Sigmoid colon (tissue), 7 donors: ENCODE measurements around the gene OR2T27. TPM values are rescaled to one million over a fixed set of nuclear protein-coding genes. Genes with fewer than 3 reads are reported as not detected.

Experiments
- DNase-seq: peaks from one replicate; pipeline ENCODE4 v3.0.0-alpha.2; 2019
- H3K27ac ChIP-seq, 4 donors: fragments of 200-600 bp; sonication (generic); one replicate each; pipeline ENCODE4 v1.5.1; 2016 to 2019; ENCODE audit warnings: mild to moderate bottlenecking in 1 of 4
- H3K27me3 ChIP-seq, 3 donors: fragments of 200-600 bp; sonication (generic); one replicate each; pipeline ENCODE4 v1.5.1; 2019; ENCODE audit warnings: mild to moderate bottlenecking in 1 of 3
- H3K36me3 ChIP-seq, 4 donors: fragments of 200-600 bp; sonication (generic); one replicate each; pipeline ENCODE4 v1.5.1; 2016 to 2019
- H3K4me1 ChIP-seq, 4 donors: fragments of 200-600 bp; sonication (generic); one replicate each; pipeline ENCODE4 v1.5.1; 2017 to 2019
- H3K4me3 ChIP-seq, 4 donors: fragments of 200-600 bp; sonication (generic); one replicate each; pipeline ENCODE4 v1.5.1; 2017 to 2019; ENCODE audit warnings: mild to moderate bottlenecking in 2 of 4, moderate library complexity in 1 of 4
- H3K9me3 ChIP-seq, 4 donors: fragments of 200-600 bp in 3 of 4; sonication (generic) in 3 of 4; one replicate each; pipeline versions ENCODE4 v1.5.1 to v1.6.1; 2013 to 2019
- EP300 ChIP-seq, 4 donors: sonication (generic); formaldehyde crosslinking; IDR thresholded peaks; one replicate each; pipeline ENCODE4 v1.6.1; 2017; ENCODE audit warnings: antibody characterized with exemption in 4 of 4
- POLR2A ChIP-seq, 2 donors: fragments of 450-650 bp; IDR thresholded peaks; one replicate each; pipeline ENCODE4 v1.6.1; 2016; ENCODE audit warnings: antibody characterized with exemption in 2 of 2, mild to moderate bottlenecking in 2 of 2, moderate library complexity in 2 of 2
- POLR2AphosphoS5 ChIP-seq, 4 donors: sonication (generic); formaldehyde crosslinking; IDR thresholded peaks; one replicate each; pipeline ENCODE4 v1.6.1; 2017; ENCODE audit warnings: antibody characterized with exemption in 4 of 4
- WGBS, 2 donors: extraction: QIAGEN DNeasy Blood & Tissue Kit; methylation state at CpG; one replicate each; pipeline ENCODE4 v1.1.7; 2013; 5-methylcytosine and 5-hydroxymethylcytosine counted together
- intact Hi-C: fragments of 100-400 bp; cut with DNase I; formaldehyde crosslinking; loops from one replicate; pipeline ENCODE4 v1.15.1; 2023
- polyA plus RNA-seq, 3 donors: library from polyadenylated mRNA; stranded (reverse); fragments of 200-250 nt; gene quantifications; one replicate each; pipeline ENCODE4 v1.2.3, GENCODE V29; 2013
- total RNA-seq, 4 donors: library from RNA; depleted of rRNA; stranded (reverse); fragments of >200 nt; gene quantifications; one replicate each; pipeline ENCODE4 v1.1.0, GENCODE V29; 2016
- TF ChIP-seq, protein P1 (sequence below), 4 experiments: fragments of 450-650 bp in 3 of 4; fragments of 200-600 bp in 1 of 4; IDR thresholded peaks; one replicate each; pipeline ENCODE4 v1.5.1; 2016 to 2019; ENCODE audit warnings: antibody characterized with exemption in 4 of 4, mild to moderate bottlenecking in 3 of 4, moderate library complexity in 2 of 4
- donor health status: healthy with polysubstance abuse.
- donor health status: Bipolar disorder and iron deficiency.
- donor health status: healthy.

OR2T27 gene
- total and polyA plus RNA-seq, 7 donors: not detected

DNA sequence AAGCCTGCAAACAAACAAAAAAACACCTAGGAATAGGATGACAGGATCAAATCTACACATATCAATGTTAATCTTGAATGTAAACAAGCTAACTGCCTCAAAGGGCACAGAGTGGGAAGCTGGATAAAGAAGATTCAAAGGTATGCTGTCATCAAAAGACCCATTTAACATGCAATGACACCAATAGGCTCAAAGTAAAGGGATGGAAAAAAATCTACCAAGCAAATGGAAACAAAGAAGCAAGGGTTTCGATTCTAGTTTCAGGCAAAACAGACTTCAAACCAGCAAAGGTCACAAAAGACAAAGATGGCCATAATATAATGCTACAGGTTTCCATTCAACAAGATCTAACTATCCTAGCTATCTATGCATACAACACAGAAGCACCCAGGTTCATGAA is 41.6 kb downstream of the OR2T27 start:
- H3K27ac ChIP-seq: no peak overlapping the region
- no peak overlapping the region for H3K4me3 ChIP-seq
- H3K36me3 ChIP-seq: no peaks in the 10 kb centered on the region
- intact Hi-C loops: no loop called here
- no peaks in the 10 kb centered on the region for H3K27me3 ChIP-seq
- 80 to 84% methylated on average over 1 of the region's 1 CpG for WGBS, 2 donors
- H3K4me1 ChIP-seq: no peaks in the 10 kb centered on the region
- no peak for DNase-seq
- H3K9me3 ChIP-seq: no peaks in the 10 kb centered on the region
- TF ChIP-seq, protein P1, sequence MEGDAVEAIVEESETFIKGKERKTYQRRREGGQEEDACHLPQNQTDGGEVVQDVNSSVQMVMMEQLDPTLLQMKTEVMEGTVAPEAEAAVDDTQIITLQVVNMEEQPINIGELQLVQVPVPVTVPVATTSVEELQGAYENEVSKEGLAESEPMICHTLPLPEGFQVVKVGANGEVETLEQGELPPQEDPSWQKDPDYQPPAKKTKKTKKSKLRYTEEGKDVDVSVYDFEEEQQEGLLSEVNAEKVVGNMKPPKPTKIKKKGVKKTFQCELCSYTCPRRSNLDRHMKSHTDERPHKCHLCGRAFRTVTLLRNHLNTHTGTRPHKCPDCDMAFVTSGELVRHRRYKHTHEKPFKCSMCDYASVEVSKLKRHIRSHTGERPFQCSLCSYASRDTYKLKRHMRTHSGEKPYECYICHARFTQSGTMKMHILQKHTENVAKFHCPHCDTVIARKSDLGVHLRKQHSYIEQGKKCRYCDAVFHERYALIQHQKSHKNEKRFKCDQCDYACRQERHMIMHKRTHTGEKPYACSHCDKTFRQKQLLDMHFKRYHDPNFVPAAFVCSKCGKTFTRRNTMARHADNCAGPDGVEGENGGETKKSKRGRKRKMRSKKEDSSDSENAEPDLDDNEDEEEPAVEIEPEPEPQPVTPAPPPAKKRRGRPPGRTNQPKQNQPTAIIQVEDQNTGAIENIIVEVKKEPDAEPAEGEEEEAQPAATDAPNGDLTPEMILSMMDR (IDR thresholded peaks at IDR 0.05): no peak
- TF ChIP-seq EP300 (IDR thresholded peaks at IDR 0.05) (no peak), POLR2AphosphoS5 (IDR thresholded peaks at IDR 0.05) (no peak), POLR2A (IDR thresholded peaks at IDR 0.05) (no peak)

DNA sequence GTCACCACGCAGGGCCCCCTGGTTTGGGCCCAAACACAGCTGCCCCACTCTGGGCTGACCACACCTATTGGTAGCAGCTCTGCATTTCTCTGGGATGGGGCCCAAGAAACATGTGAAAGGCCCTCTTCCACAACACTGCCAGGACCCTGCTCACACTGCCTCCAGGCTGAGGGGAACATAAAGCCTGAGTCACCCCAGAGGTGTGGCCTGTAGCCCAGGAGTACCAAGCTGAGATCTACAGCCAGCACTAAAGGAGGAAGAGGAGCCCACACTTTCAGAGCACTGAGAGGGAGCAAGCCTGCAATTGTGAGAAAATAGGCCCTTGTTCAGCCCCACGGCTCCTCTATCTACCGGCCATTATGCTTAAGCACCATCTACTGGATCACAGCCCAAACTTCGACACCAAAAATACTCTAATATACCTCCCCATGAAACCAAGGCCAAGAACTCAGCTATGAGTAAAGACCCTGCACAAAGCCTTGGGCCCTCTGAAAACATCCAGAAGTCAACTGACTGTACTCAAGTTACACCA is 43.4 kb downstream of the OR2T27 start:
- no peak for DNase-seq
- 84 to 89% methylated on average over 4 of the region's 4 CpGs for WGBS, 2 donors
- intact Hi-C loops: no loop called here
- Histone ChIP-seq H3K9me3 (no peaks in the 10 kb centered on the region), H3K36me3 (no peaks in the 10 kb centered on the region), H3K27ac (no peak overlapping the region), H3K4me3 (no peak overlapping the region), H3K27me3 (no peaks in the 10 kb centered on the region), H3K4me1 (no peaks in the 10 kb centered on the region)
- no peak for TF ChIP-seq POLR2A (IDR thresholded peaks at IDR 0.05)
- TF ChIP-seq, protein P1 (IDR thresholded peaks at IDR 0.05): no peak
- TF ChIP-seq EP300 (IDR thresholded peaks at IDR 0.05): no peak
- TF ChIP-seq POLR2AphosphoS5 (IDR thresholded peaks at IDR 0.05): no peak

DNA sequence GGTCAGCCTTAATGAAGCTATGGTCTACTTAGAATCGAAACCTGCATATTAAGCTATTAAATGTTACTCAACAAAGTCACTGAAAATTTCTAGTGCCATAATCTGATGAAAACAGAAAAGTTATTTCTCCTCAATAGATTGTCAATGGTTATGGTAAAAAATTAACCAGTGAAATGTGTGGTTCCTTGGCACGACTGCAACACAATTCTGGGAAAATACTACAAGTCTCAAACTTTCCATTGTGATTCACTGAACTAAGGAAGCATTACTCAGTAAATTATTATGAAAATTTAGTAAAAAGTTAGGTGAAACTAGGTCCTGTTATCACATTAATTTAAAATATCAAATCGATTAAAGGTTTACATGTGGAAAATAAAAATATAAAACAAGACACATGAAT is 45.0 kb downstream of the OR2T27 start:
- no peak for DNase-seq
- H3K9me3 ChIP-seq: no peaks in the 10 kb centered on the region
- TF ChIP-seq EP300 (IDR thresholded peaks at IDR 0.05): no peak
- TF ChIP-seq, protein P1 (IDR thresholded peaks at IDR 0.05): no peak
- TF ChIP-seq POLR2AphosphoS5 (IDR thresholded peaks at IDR 0.05): no peak
- no peak for TF ChIP-seq POLR2A (IDR thresholded peaks at IDR 0.05)
- no peak overlapping the region for H3K27ac ChIP-seq
- no peaks in the 10 kb centered on the region for H3K36me3 ChIP-seq
- no peak overlapping the region for H3K4me3 ChIP-seq
- no peaks in the 10 kb centered on the region for H3K4me1 ChIP-seq
- intact Hi-C loops: no loop called here
- 38 to 54% methylated on average over 3 of the region's 3 CpGs for WGBS, 2 donors
- no peaks in the 10 kb centered on the region for H3K27me3 ChIP-seq

Other genes with a start within 250 kb of the OR2T27 start
- gene OR2T2, start 209.9 kb downstream of the OR2T27 start, total RNA-seq: not detected
- not detected for gene OR2T2, start 209.9 kb downstream of the OR2T27 start, polyA plus RNA-seq
- gene OR2T3, start 182.2 kb downstream of the OR2T27 start, total RNA-seq: not detected
- gene OR2T3, start 182.2 kb downstream of the OR2T27 start, polyA plus RNA-seq: not detected
- not detected for gene OR2T5, start 166.9 kb downstream of the OR2T27 start, total RNA-seq
- not detected for gene OR2T5, start 166.9 kb downstream of the OR2T27 start, polyA plus RNA-seq
- gene OR2G6, start 147.5 kb downstream of the OR2T27 start, total RNA-seq: not detected
- gene OR2G6, start 147.5 kb downstream of the OR2T27 start, polyA plus RNA-seq: not detected
- gene OR2T29, start 92.8 kb downstream of the OR2T27 start, total RNA-seq: not detected
- not detected for gene OR2T29, start 92.8 kb downstream of the OR2T27 start, polyA plus RNA-seq
- gene OR2T34, start 80.8 kb downstream of the OR2T27 start, total RNA-seq: not detected
- not detected for gene OR2T34, start 80.8 kb downstream of the OR2T27 start, polyA plus RNA-seq
- gene OR2T10, start 57.8 kb downstream of the OR2T27 start, total RNA-seq: not detected
- under 1 TPM in 1 of 3 donors, not detected in 2; 0.01 TPM for gene OR2T10, start 57.8 kb downstream of the OR2T27 start, polyA plus RNA-seq
- gene OR2T11, start 20.4 kb downstream of the OR2T27 start, total RNA-seq: not detected
- gene OR2T11, start 20.4 kb downstream of the OR2T27 start, polyA plus RNA-seq: not detected
- not detected for gene OR2T35, start 10.2 kb downstream of the OR2T27 start, total RNA-seq
- gene OR2T35, start 10.2 kb downstream of the OR2T27 start, polyA plus RNA-seq: not detected
- not detected for gene OR14I1, start 47.2 kb upstream of the OR2T27 start, total RNA-seq
- gene OR14I1, start 47.2 kb upstream of the OR2T27 start, polyA plus RNA-seq: not detected
- gene LYPD8, start 100.2 kb upstream of the OR2T27 start, total RNA-seq: 1 to 10 TPM in 1 of 4 donors, under 1 TPM in 1, not detected in 2; 0.36 to 1.1 TPM
- gene LYPD8, start 100.2 kb upstream of the OR2T27 start, polyA plus RNA-seq: 100 to 1,000 TPM; 111 to 237 (median 176) TPM
- 10 to 100 TPM; 13.7 to 18.3 (median 15.3) TPM for gene SH3BP5L, start 170.4 kb upstream of the OR2T27 start, total RNA-seq
- 10 to 100 TPM; 16.2 to 23.5 (median 19.0) TPM for gene SH3BP5L, start 170.4 kb upstream of the OR2T27 start, polyA plus RNA-seq
- gene ZNF672, start 182.7 kb upstream of the OR2T27 start, total RNA-seq: 10 to 100 TPM; 17.5 to 31.1 (median 22.5) TPM
- 10 to 100 TPM; 14.4 to 25.6 (median 17.6) TPM for gene ZNF672, start 182.7 kb upstream of the OR2T27 start, polyA plus RNA-seq
- 10 to 100 TPM; 23.5 to 59.8 (median 30.9) TPM for gene ZNF692, start 203.6 kb upstream of the OR2T27 start, total RNA-seq
- gene ZNF692, start 203.6 kb upstream of the OR2T27 start, polyA plus RNA-seq: 10 to 100 TPM in 2 of 3 donors, 1 to 10 TPM in 1; 5.4 to 63.2 (median 10.4) TPM